GM19372 (cell line): Measurements from ENCODE around the gene ANKZF1.
A peak's percentile ranks its signal among the peaks of the same experiment; 100 is the strongest.
"Not testable (repeated sequence)": the region's sequence is repeated elsewhere in the genome, so short reads cannot be mapped to it uniquely, and the experiment has no call there.

ENCODE experiments used
- ATAC-seq: cut with Tn5 transposase; IDR thresholded peaks from one replicate; pipeline ENCODE4 v1.9.1; 2021; ENCODE audit warnings: mild to moderate bottlenecking, low read depth, moderate library complexity; ENCODE audit not compliant: unreplicated experiment

The ANKZF1 gene

GRCh38 chr2:219229305-219230058 is at the start of gene ANKZF1, which contains the start of gene ATG9A:
ANKZF1 (plus strand) TSS chr2:219229806; CDS start chr2:219230258, 452 bp downstream.
ATG9A (minus strand) TSS chr2:219229636; CDS start chr2:219228024, 1,612 bp downstream.
- peak; percentile 91 for ATAC-seq

GRCh38 chr2:219180961-219181360 is 48.6 kb upstream of the ANKZF1 start:
- ATAC-seq: no peak

DNA sequence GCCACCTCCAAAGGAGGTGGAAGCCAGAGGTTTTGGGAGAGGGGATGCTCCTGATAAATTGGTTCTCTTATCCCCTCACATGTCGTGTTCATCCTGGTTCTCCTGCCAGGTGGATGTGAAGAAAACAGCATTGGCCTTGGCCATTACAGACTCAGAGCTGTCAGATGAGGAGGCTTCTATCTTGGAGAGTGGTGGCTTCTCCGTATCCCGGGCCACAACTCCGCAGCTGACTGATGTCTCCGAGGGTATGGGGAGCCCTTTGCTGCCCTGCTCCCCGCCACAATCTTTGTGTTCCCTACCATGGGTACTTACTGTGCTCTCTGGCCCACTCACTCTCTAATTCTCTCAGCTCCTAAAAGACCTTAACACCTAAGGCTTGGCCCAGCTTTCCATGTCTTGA is 48.1 kb upstream of the ANKZF1 start:
- ATAC-seq: no peak

- no peak for ATAC-seq
Measured at GRCh38 chr2:219182331-219183150, 47.1 kb upstream of the ANKZF1 start.

DNA sequence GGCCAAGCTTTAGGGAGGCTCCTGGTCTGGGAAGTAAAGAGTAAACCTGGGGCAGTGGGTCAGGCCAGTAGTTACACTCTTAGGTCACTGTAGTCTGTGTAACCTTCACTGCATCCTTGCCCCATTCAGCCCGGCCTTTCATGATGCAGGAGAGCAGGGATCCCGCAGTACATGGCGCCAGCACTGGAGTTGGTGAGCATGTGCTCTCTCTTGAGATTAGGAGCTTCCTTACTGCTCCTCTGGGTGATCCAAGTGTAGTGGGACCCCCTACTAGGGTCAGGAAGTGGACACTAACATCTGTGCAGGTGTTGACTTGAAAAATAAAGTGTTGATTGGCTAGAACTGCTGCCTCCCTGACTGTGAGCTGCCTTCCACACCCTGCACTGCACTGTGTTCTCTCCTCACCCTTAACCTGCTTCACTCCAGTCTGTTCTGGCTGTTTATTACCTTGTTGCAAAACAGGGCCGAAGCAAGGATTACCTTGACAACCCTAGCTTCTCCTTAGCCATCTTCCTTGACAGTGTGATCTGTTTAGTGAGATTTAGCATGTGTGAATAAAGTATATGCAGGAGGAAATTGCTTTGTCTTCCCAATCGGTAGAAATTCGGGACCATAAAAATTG is 46.3 kb upstream of the ANKZF1 start:
- ATAC-seq: no peak

DNA sequence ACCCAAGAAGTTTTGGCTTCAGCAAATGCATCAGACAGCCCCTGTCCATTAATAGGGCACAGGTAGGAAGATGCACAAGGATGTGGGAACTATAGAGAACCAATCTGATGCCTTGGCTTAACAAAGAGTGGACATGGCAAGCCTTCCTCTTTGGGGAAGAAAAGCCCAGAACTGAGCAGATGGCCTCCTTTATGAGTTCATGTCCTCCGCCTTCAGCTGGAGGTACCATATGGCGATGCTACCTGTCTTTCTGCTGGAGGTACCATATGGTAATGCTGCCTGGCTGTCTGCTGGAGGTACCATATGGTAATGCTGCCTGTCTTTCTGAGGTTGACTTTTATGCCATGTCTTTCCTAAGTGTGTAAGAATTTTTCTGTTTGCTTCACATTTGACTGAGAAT is 45.5 kb upstream of the ANKZF1 start:
- no peak for ATAC-seq

- ATAC-seq: peak; percentile 51
Measured at GRCh38 chr2:219186754-219187456, 42.7 kb upstream of the ANKZF1 start.

GRCh38 chr2:219197388-219197787 is 32.2 kb upstream of the ANKZF1 start:
- no peak for ATAC-seq

DNA sequence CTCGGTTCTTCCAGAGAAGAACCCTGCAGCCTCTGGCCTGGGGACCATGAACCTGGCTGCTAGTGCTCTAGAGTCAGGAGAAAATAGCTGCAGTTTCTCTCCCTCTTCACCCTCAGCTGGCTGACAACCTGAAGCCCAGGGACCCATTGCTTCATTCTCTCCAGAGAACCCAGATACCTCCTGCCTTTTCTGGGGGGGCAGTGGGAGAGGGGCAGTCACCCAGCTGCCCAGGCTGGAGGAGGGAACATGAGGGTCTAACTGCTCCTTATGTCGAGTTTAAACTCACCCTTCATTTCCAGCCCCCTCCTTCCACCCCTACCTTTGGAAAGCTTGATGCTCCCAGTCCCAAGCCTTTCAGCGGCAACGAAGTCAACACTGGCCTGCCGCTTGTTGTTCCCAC is 30.6 kb upstream of the ANKZF1 start:
- ATAC-seq: no peak

DNA sequence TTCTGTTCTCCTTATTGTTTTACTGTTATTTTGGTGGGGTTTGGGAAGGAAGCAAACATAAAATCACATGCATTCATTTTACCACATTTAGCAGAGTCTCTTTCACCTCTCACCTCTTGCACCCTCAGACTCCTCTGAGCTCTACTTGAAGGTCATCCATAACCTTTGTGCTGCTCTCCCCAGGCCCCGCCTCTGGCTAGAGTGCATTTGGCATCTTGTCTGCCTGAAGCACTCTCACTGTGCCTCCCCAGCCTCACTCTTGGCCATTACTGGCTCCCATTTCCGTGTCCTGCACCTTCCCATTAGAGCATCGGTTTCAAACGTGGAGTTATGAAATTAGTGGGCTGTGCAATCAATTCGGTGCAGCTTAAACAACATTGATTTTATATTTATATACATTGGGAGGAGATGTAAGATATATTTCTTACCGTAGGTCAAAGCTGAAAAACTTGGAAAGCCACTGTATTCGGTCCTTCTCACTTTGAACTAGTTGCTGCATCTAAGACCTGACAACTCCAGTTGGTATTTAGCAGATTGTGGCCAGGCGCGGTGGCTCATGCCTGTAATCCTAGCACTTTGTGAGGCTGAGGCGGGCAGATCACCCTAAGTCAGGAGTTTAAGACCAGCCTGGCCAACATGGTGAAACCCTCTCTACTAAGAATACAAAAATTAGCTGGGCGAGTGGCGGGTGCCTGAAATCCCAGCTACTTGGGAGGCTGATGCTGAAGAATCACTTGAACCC is 30.0 kb upstream of the ANKZF1 start:
- ATAC-seq: no peak

DNA sequence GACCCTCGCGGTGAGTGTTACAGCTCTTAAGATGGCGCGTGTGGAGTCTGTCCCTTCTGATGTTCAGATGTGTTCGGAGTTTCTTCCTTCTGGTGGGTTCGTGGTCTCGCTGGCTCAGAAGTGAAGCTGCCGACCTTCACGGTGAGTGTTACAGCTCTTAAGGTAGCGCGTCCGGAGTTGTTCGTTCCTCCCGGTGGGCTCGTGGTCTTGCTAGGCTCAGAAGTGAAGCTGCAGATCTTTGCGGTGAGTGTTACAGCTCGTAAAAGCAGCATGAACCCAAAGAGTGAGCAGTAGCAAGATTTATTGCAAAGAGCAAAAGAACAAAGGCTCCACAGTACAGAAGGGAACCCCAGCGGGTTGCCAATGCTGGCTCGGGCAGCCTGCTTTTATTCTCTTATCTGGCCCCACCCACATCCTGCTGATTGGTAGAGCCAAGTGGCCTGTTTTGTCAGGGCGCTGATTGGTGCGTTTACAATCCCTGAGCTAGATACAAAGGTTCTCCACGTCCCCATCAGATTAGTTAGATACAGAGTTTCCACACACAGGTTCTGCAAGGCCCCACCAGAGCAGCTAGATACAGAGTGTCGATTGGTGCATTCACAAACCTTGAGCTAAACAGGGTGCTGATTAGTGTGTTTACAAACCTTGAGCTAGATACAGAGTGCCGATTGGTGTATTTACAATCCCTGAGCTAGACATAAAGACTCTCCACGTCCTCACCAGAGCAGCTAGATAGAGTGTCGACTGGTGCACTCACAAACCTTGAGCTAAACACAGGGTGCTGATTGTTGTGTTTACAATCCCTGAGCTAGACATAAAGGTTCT is 28.9 kb upstream of the ANKZF1 start:
- not testable (repeated sequence) for ATAC-seq

DNA sequence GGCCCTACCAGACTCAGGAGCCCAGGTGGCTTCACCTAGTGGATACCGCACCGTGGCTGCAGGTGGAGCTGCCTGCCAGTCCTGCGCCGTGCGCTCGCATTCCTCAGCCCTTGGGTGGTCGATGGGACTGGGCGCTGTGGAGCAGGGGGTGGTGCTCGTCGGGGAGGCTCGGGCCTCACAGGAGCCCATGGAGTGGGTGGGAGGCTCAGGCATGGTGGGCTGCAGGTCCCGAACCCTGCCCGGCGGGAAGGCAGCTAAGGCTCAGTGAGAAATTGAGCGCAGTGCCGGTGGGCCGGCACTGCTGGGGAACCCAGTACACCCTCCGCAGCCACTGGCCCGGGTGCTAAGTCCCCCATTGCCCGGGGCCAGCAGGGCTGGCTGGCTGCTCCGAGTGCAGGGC is 28.3 kb upstream of the ANKZF1 start:
- not testable (repeated sequence) for ATAC-seq

GRCh38 chr2:219204425-219205164 is 25.0 kb upstream of the ANKZF1 start:
- no peak for ATAC-seq

DNA sequence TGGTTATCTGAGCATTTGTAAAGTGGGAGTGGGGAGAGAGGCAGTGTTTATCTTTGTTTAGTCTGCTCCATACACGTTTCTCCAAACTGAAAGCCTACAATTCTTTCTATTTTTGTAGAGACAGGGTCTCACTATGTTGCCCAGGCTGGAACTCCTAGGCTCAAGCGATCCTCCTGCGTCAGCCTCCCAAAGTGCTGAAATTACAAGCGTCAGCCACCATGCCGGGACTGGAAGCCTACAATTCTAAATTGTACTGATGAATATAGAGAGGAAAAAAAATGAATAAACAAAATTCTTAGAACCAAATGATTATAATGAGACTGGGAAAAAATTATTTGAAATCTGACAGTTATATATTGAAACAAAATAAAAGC is 24.5 kb upstream of the ANKZF1 start:
- ATAC-seq: no peak

DNA sequence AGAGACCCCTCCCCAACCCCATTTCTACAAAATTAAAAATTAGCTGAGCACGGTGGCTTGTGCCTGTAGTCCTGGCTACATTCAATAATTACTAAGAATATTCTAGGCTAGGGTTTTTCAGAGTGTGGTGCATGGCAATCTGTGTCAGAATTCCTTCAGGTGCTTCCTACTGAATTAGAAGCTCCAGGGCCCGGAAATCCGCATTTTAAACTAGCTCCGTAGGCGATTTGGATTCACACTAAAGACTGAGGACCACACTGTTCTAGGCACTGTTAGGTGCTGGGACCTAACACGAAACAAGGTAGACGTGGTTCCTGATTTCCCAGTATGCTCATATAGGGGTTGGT is 23.7 kb upstream of the ANKZF1 start:
- no peak for ATAC-seq

GRCh38 chr2:219206328-219207133 is 23.1 kb upstream of the ANKZF1 start, which contains the start of gene ZFAND2B:
ZFAND2B (plus strand) TSS chr2:219206782; CDS start chr2:219206988, 206 bp downstream.
- peak; percentile 98 for ATAC-seq

GRCh38 chr2:219207134-219207883 is 22.3 kb upstream of the ANKZF1 start:
- no peak for ATAC-seq
